Bone marrow (tissue), 2 donors: ENCODE results near the gene SH3RF3.
"Not testable (repeated sequence)": the region's sequence is repeated elsewhere in the genome, so short reads cannot be mapped to it uniquely, and the experiment has no call there.

ENCODE experiments used
- DNase-seq, 2 donors: peaks; one replicate each; lab custom pipeline; 2025; lab: John Stamatoyannopoulos, UW

The SH3RF3 gene

GRCh38 chr2:109128616-109129355, at the start of gene SH3RF3:
TSS of gene SH3RF3 (plus strand) at chr2:109129205.
- peak in 1 of 2 donors; percentile 45 for DNase-seq

GRCh38 chr2:109079590-109079989, 49.4 kb upstream of the SH3RF3 start:
- DNase-seq, result no peak

GRCh38 chr2:109080109-109080508, 48.9 kb upstream of the SH3RF3 start:
- no peak for DNase-seq

- DNase-seq, result no peak
Measured at GRCh38 chr2:109080757-109081156, 48.2 kb upstream of the SH3RF3 start.

GRCh38 chr2:109081374-109081773, 47.6 kb upstream of the SH3RF3 start:
- DNase-seq, result no peak

- no peak for DNase-seq
Measured at GRCh38 chr2:109083771-109084170, 45.2 kb upstream of the SH3RF3 start.

DNA sequence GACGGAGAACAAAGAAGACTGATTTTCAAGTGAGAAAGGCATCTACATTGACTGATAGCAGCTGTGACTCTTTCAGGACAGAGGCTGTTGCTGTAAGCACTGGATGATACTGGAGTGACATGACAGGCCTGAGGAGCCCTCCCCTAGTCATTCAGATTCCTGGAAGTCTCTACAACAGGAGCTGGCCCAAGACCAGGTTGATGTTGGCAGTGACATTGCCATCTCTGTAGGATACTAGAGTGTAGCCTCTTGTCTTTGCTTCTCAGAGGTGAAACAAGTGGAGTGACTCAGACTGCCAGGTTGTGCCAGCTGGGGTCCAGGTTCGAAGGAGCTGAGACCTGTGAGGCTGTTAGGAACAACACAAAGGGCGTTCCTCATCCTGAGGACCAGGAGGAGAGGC, 44.7 kb upstream of the SH3RF3 start:
- no peak for DNase-seq

- no peak for DNase-seq
Measured at GRCh38 chr2:109085912-109086742, 42.9 kb upstream of the SH3RF3 start.

DNA sequence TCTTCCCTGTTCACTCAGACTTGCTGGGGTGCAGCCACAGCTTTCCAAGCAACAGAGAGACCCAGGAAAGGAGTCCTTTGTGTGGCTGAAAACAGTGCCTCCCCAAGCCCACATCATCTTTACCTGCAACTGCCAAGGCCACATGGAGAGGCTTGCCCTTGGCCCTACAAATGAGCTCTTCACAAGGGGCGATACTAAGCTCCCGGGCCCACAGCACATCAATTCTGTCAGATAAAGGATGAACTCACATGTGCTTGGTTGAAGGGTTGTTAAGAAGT, 42.3 kb upstream of the SH3RF3 start:
- no peak for DNase-seq

DNA sequence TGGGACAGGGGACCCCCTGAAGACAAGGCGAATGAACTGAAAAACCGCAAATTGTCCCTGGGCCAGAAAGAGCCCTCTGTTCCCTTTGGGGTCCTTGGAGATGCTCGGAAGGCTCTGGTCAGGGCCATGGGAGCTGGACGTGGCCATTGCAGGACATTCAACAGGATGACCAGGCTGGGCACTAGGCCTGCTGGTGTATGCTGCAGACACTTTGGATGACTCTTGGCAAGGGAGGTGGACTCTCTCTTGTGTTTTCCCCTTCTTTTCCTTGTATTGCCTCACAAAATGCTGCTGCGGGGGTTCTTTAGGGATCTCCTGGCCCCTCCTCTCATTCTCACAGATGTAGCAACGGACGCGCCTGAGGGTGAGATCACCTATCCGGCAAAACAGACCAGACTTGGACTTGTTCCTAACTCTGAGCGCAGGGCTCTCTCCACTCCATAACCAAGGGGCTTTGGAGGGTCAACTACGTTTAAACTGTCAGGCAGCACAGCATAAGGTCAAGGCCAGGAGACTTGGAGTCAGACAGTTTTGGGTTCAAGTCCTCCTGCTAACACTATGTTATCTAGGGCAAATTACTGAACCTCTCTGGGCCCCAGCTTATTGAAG, 41.8 kb upstream of the SH3RF3 start:
- DNase-seq, result no peak

- no peak for DNase-seq
Measured at GRCh38 chr2:109089602-109090300, 39.3 kb upstream of the SH3RF3 start.

GRCh38 chr2:109091526-109091925, 37.5 kb upstream of the SH3RF3 start:
- DNase-seq, result no peak

DNA sequence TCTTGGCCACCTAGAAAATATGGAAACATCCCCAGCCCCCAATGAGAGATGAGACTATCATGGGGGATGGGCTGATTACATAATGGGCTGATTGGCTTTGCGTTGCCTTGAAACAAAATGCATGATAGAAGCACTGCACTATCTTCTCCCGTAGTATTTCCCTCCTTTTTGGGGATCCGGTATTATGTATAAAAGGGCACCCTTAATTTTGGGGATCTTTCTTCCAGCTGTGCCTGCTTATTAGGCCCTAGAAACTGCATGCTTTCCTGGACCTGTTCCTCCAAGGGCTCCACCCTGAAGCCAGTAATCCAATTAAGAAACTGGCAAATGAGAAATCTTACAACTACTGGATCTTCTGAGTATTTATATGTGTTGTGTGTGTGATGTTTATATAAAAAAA, 34.9 kb upstream of the SH3RF3 start:
- no peak for DNase-seq

GRCh38 chr2:109098251-109098920, 30.6 kb upstream of the SH3RF3 start:
- DNase-seq, result no peak

DNA sequence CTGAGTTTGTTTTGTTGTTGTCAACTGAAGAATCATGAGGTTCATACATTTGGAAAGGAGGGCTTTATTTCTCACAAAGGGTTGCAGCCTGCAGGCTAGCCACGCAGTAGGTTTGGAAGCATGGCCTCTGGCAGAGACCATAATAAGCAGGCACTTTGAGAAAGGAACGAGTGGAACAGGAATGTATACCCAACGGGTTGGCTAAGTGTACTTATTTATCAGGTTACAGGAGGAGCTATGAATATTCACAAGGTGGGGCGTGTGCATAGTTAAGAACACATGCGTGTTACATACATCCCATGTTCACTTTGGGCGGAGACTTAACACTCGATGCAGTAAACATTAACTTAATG, 30.1 kb upstream of the SH3RF3 start:
- no peak for DNase-seq

GRCh38 chr2:109102588-109103233, 26.3 kb upstream of the SH3RF3 start:
- no peak for DNase-seq

- DNase-seq, result no peak
Measured at GRCh38 chr2:109105113-109105512, 23.9 kb upstream of the SH3RF3 start.

DNA sequence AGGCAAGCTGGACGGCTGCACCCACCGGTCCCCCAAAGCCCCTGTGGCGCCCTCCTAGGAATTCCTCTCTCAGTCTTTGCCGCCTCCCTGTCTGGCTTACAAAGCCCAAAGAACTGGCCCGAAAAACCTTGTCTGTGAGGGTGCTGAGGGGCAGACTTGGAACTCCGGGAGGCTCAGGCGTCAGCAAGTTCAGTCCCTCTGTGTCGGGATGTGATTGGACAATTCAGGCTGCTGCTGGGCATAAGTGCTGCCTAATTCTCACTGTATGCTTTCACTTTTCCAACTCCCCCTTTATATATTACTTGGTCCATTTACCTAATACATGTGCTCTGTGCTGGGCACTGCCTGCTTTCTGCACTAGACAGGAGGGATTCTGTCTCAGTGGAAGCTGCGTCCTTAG, 20.3 kb upstream of the SH3RF3 start:
- no peak for DNase-seq

- DNase-seq, result no peak
Measured at GRCh38 chr2:109109342-109109741, 19.7 kb upstream of the SH3RF3 start.

DNA sequence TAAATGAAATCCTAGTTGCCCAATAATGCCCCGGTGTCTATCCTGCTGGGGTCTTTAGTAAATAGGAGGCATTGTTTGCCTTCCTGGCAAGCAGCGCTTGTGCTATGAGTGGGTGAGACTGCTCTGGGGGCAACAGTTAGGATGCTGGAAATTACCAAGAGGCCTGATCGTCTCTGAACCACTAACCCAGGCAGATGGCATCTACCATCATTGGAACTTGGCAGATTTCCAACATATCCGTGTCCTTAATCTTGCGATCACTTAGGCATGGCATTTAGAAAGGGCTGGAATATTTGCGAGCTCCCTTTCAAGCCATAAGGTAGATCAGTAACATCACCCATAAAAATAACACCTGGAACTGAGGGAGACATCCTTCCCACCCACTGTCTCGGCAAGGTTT, 18.8 kb upstream of the SH3RF3 start:
- no peak for DNase-seq

DNA sequence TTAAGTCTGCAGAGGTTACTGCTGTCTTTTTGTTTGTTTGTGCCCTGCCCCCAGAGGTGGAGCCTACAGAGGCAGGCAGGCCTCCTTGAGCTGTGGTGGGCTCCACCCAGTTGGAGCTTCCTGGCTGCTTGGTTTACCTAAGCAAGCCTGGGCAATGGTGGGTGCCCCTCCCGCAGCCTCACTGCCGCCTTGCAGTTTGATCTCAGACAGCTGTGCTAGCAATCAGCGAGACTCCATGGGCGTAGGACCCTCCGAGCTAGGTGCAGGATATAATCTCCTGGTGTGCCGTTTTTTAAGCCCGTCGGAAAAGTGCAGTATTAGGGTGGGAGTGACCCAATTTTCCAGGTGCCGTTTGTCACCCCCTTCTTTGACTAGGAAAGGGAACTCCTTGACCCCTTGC, 11.8 kb upstream of the SH3RF3 start:
- not testable (repeated sequence) for DNase-seq

GRCh38 chr2:109117780-109118179, 11.2 kb upstream of the SH3RF3 start:
- DNase-seq, result no peak
